Mucosa of gallbladder (tissue), 1 donor: ENCODE data around the gene JPT1. TPM values are rescaled to one million over a fixed set of nuclear protein-coding genes. Genes with fewer than 3 reads are reported as not detected.

Experiments used
- DNase-seq: peaks from one replicate; pipeline ENCODE4 v3.0.0-alpha.2; 2020; ENCODE audit warnings: low spot score
- total RNA-seq: library from RNA; stranded (reverse); gene quantifications from one replicate; pipeline ENCODE4 v1.2.1, GENCODE V29; 2021
- donor health status: DM: no; HTN: no; CAD: no.

The JPT1 gene
- total RNA-seq, 1 donor from 2014 or later = 183 TPM

GRCh38 chr17:75105126-75106080 lies 48.9 kb downstream of the JPT1 start:
- peak; percentile 68 for DNase-seq

GRCh38 chr17:75103601-75104554 lies 50.4 kb downstream of the JPT1 start:
- no peak for DNase-seq

GRCh38 chr17:75102385-75102821 lies 51.9 kb downstream of the JPT1 start:
- DNase-seq = no peak

- DNase-seq = no peak
Measured at GRCh38 chr17:75099881-75100595, 54.3 kb downstream of the JPT1 start.

DNA sequence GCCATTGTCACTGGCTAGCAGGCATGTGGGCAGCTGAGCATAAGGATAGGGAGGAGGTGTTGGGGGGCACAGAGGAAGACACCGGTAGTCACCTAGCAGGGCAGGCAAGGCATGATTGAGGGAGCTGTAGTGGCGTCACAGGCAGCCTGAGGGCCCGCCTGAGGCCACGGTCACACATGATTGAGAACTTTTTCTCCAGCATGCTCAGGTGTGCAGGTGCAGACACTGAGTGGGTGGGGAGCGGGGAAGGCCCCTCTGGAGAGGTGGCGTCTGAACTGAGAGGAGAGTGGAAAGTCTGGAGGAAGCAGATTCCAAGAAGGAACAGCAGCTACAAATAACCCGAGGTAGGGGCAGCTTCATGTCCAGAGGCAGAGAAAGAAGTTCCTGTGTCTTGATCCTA lies 55.5 kb downstream of the JPT1 start:
- DNase-seq = no peak

DNA sequence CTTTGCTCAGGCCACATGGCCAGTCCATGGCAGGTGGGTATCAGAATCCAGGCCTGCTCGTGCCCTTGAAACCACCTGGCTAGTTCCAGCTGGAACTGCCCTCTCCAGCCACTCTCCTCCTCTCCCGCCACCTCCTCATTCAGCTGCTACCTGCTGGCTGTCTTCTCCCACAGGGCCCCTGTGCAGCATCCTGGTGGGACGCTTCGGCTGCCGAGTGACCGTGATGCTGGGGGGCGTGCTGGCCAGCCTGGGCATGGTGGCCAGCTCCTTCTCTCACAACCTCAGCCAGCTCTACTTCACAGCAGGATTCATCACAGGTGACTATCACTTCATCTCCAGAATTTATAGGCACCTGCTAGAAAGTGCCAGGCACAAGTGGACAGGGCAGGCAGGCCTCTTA lies 56.4 kb downstream of the JPT1 start:
- no peak for DNase-seq

- peak; percentile 87 for DNase-seq
Measured at GRCh38 chr17:75096082-75096625, 58.2 kb downstream of the JPT1 start.

GRCh38 chr17:75094871-75095399 lies 59.4 kb downstream of the JPT1 start:
- no peak for DNase-seq

- no peak for DNase-seq
Measured at GRCh38 chr17:75093548-75094158, 60.7 kb downstream of the JPT1 start.

GRCh38 chr17:75091855-75092327 lies 62.4 kb downstream of the JPT1 start:
- no peak for DNase-seq

- DNase-seq = no peak
Measured at GRCh38 chr17:75090871-75091854, 63.1 kb downstream of the JPT1 start.

GRCh38 chr17:75088465-75089417 lies 65.6 kb downstream of the JPT1 start:
- DNase-seq = peak; percentile 43

DNA sequence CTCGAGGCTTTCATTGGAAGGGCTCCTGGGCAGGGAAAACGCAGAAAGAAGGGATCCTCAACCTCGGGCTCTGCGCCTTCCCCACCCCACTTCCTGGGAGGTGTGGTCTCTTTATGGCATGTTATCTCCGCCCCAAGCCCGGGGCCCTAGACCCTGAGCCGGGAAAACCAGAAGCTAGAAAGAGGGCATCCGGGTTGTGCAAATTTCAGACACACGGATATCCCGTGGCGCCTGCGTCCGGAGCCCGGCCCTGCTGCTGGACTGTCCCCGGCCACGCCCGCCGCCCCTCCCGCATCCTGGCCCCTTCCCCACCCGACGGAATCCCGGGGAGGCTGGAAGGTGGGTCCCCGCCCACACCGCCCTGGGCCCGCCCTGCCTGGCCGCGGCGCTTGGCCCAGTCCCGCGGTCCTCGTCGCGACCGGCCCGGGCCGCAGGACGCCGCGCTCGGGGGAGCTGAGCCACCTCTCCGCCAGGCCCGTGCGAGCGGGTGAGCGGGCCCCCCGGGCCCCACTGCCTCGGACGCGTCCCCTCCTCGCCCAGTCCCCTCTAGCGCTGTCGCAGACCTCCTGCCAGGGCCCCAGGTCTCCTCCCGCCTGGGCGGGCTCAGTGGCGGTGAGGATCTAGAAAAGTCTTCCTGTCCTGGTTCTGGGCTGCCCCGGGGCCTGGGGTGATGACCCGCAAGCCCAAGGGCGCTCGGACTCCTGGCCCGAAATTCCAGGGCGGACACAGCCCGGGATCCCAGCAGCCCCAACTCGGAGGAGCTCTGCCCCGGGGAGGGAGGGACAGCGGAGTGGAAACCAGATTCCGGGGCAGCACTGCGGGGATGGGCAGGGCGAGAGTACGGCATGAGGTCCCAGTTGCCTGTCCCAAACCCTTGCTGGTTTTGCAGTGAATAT lies 66.5 kb downstream of the JPT1 start, which contains the start of gene SLC16A5:
TSS of gene SLC16A5 (plus strand) at position 397 of the 896 bp plus-strand sequence. CDS start 5,683 bp downstream, outside the sequence.
- peak; percentile 83 for DNase-seq

DNA sequence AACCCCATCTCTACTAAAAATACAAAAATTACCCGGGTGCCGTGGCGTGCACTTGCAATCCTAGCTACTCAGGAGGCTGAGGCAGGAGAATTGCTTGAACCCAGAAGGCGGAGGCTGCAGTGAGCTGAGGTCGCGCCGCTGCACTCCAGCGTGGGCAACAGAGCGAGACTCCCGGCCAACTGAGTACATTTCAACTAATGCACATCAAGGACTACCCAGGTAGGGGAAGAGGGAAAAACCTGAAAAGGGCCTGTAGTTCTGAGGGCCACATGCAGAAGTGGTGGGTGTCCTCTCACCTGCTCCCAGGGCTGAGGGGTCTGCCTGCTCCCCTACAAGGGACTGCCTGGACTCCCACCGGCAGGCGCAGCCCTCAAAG lies 67.1 kb downstream of the JPT1 start:
- DNase-seq = no peak

DNA sequence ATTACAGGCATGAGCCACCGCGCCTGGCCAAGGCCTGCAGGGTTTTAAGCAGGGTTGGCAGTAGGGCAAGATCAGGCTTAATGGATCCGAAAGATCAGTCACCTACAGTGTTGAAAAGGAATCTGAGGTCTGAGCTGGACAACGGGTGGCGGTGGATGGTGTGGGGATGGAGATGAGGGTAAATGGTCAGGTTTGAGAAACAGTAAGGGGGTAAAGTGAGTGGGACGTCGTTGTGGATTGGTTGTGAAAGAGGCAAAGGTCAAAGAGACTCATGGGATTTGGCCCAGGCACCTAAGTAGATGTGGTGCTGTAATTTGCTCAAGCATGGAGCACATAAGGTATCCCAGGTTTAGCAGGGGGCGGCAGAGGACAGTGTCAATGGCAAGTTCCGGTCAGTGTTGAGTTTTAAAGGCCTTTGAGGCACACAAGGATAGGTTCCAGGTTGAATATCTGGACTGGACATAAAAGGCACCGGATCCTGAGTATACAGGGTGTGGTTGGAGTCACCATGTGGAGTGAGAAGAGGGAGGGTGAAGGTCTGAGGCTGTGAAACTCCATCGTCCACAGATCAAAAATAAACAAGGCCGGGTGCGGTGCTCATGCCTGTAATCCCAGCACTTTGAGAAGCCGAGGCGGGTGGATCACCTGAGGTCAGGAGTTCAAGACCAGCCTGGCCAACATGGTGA lies 67.7 kb downstream of the JPT1 start:
- no peak for DNase-seq
